Mesenchymal stem cell (in vitro differentiated cells and primary cell): ENCODE data around the gene CEP83.
"Not testable (repeated sequence)": the region's sequence is repeated elsewhere in the genome, so short reads cannot be mapped to it uniquely, and the experiment has no call there.

Source experiments
- DNase-seq: peaks from one replicate; pipeline ENCODE4 v3.0.0-alpha.2; 2013
- H2AFZ ChIP-seq: one replicate; pipeline ENCODE4 v1.6.1; 2013; ENCODE audit warnings: low read depth, mild to moderate bottlenecking, control low read depth, inconsistent platforms, low read length, moderate library complexity
- H2AK5ac ChIP-seq: 2 replicates; pipeline ENCODE4 v1.6.1; 2013; ENCODE audit warnings: low read length, moderate library complexity, mild to moderate bottlenecking, inconsistent platforms; ENCODE audit not compliant: severe bottlenecking
- H2BK120ac ChIP-seq: one replicate; pipeline ENCODE4 v1.6.1; 2013; ENCODE audit warnings: low read depth, mild to moderate bottlenecking, inconsistent platforms, low read length, moderate library complexity
- H2BK12ac ChIP-seq, 2 experiments: one replicate each; pipeline ENCODE4 v1.6.1; 2013; ENCODE audit warnings: inconsistent platforms in 2 of 2, low read length in 2 of 2, mild to moderate bottlenecking in 2 of 2, moderate library complexity in 2 of 2, control low read depth in 1 of 2
- H2BK15ac ChIP-seq: one replicate; pipeline ENCODE4 v1.6.1; 2013; ENCODE audit warnings: mild to moderate bottlenecking, low read depth, inconsistent platforms; ENCODE audit not compliant: poor library complexity, severe bottlenecking
- H2BK5ac ChIP-seq: 2 replicates; pipeline ENCODE4 v1.6.1; 2013; ENCODE audit warnings: low read depth, mild to moderate bottlenecking, low read length, control low read depth, inconsistent platforms; ENCODE audit not compliant: poor library complexity, severe bottlenecking
- H3K14ac ChIP-seq, 2 experiments: one replicate each; pipeline ENCODE4 v1.6.1; 2013; ENCODE audit warnings: inconsistent platforms in 2 of 2, low read length in 2 of 2, control low read depth in 1 of 2, mild to moderate bottlenecking in 1 of 2, moderate library complexity in 1 of 2
- H3K18ac ChIP-seq, 2 experiments: one replicate each; pipeline ENCODE4 v1.6.1; 2013; ENCODE audit warnings: inconsistent platforms in 2 of 2, low read length in 2 of 2, control low read depth in 1 of 2, low read depth in 1 of 2, mild to moderate bottlenecking in 1 of 2
- H3K23ac ChIP-seq, 2 experiments: one replicate each; pipeline ENCODE4 v1.6.1; 2013; ENCODE audit warnings: inconsistent platforms in 2 of 2, low read length in 2 of 2, mild to moderate bottlenecking in 2 of 2, moderate library complexity in 2 of 2, control low read depth in 1 of 2
- H3K27ac ChIP-seq: 2 replicates; pipeline ENCODE4 v1.5.1; 2013; ENCODE audit warnings: mild to moderate bottlenecking, moderate library complexity, low read length, control low read depth, inconsistent platforms; ENCODE audit not compliant: poor library complexity, severe bottlenecking
- H3K27me3 ChIP-seq, 2 experiments: 2 replicates each; pipeline versions ENCODE4 v1.6.1 to v1.7.0; 2013; ENCODE audit warnings: low read length in 2 of 2, mild to moderate bottlenecking in 2 of 2, moderate library complexity in 2 of 2, control low read depth in 1 of 2, inconsistent platforms in 1 of 2; ENCODE audit not compliant: control insufficient read depth in 1 of 2, insufficient read depth in 1 of 2
- H3K36me3 ChIP-seq, 2 experiments: 2 replicates each; pipeline versions ENCODE4 v1.6.1 to v1.7.0; 2013; ENCODE audit warnings: low read length in 2 of 2, control low read depth in 1 of 2, inconsistent platforms in 1 of 2, low read depth in 1 of 2, mild to moderate bottlenecking in 1 of 2; ENCODE audit not compliant: insufficient read depth in 2 of 2, control insufficient read depth in 1 of 2
- H3K4ac ChIP-seq, 2 experiments: one replicate each; pipeline ENCODE4 v1.6.1; 2013; ENCODE audit warnings: inconsistent platforms in 2 of 2, low read length in 2 of 2, mild to moderate bottlenecking in 2 of 2, moderate library complexity in 2 of 2, control low read depth in 1 of 2, low read depth in 1 of 2
- H3K4me1 ChIP-seq: 2 replicates; pipeline ENCODE4 v1.6.1; 2013; ENCODE audit warnings: low read depth, low read length, control low read depth; ENCODE audit not compliant: control insufficient read depth, insufficient read depth
- H3K4me2 ChIP-seq: 2 replicates; pipeline ENCODE4 v1.6.1; 2013; ENCODE audit warnings: low read length, mild to moderate bottlenecking, inconsistent platforms; ENCODE audit not compliant: poor library complexity, severe bottlenecking
- H3K4me3 ChIP-seq, 2 experiments: 2 replicates each; pipeline versions ENCODE4 v1.5.1 to v1.7.0; 2013; ENCODE audit warnings: low read length in 2 of 2, mild to moderate bottlenecking in 2 of 2, control low read depth in 1 of 2, low read depth in 1 of 2; ENCODE audit not compliant: insufficient read depth in 1 of 2
- H3K79me1 ChIP-seq: replicated peaks from 2 replicates; pipeline ENCODE4 v1.6.1; 2013; ENCODE audit warnings: mild to moderate bottlenecking, control low read depth, low read length, inconsistent platforms; ENCODE audit not compliant: poor library complexity, severe bottlenecking
- H3K9ac ChIP-seq: 2 replicates; pipeline ENCODE4 v1.7.0; 2013; ENCODE audit warnings: mild to moderate bottlenecking, low read length, moderate library complexity
- H3K9me3 ChIP-seq: 2 replicates; pipeline ENCODE4 v1.7.0; 2013; ENCODE audit warnings: mild to moderate bottlenecking, low read length; ENCODE audit not compliant: control insufficient read depth
- H4K8ac ChIP-seq: one replicate; pipeline ENCODE4 v1.6.1; 2013; ENCODE audit warnings: inconsistent platforms, mild to moderate bottlenecking, low read length, moderate library complexity
- H4K91ac ChIP-seq: one replicate; pipeline ENCODE4 v1.6.1; 2013; ENCODE audit warnings: mild to moderate bottlenecking, low read length, inconsistent platforms
- WGBS: methylation state at CpG from one replicate; pipeline ENCODE4 v1.1.7; 2013; ENCODE audit warnings: mixed read lengths; 5-methylcytosine and 5-hydroxymethylcytosine counted together

CEP83 gene

GRCh38 chr12:94389482-94390129 is 70.1 kb downstream of the CEP83 start:
- not testable (repeated sequence) for H3K4me1 ChIP-seq, H2BK15ac ChIP-seq, H2AFZ ChIP-seq, DNase-seq, H3K27me3 ChIP-seq, H4K91ac ChIP-seq, H3K4me3 ChIP-seq, H4K8ac ChIP-seq, H2AK5ac ChIP-seq, H3K79me1 ChIP-seq, H3K9me3 ChIP-seq, H3K4me2 ChIP-seq, H3K27ac ChIP-seq, H2BK120ac ChIP-seq, H3K18ac ChIP-seq, H2BK12ac ChIP-seq, H3K14ac ChIP-seq, H3K9ac ChIP-seq, H3K4ac ChIP-seq, H2BK5ac ChIP-seq, H3K36me3 ChIP-seq, H3K23ac ChIP-seq
- WGBS = 82% methylated on average over 16 of the region's 16 CpGs

GRCh38 chr12:94386422-94386821 is 73.2 kb downstream of the CEP83 start:
- Histone ChIP-seq H3K4me2 (no peak overlapping the region), H3K4me1 (no peaks in the 10 kb centered on the region), H2BK120ac (no peak overlapping the region), H2AK5ac (no peak overlapping the region), H3K4me3 (no peak overlapping the region), H2BK12ac (no peak overlapping the region), H3K27ac (no peak overlapping the region), H3K14ac (no peak overlapping the region), H4K91ac (no peak overlapping the region), H3K9ac (no peak overlapping the region), H3K4ac (no peak overlapping the region), H3K18ac (no peak overlapping the region), H3K79me1 (peaks cover 5% of the 10 kb centered on the region), H2BK5ac (no peak overlapping the region), H3K27me3 (no peaks in the 10 kb centered on the region), H2BK15ac (no peak overlapping the region), H2AFZ (no peak overlapping the region), H3K23ac (no peak overlapping the region), H3K36me3 (peaks cover 6 to 11% of the 10 kb centered on the region in 2 experiments), H4K8ac (no peak overlapping the region), H3K9me3 (peaks cover 12% of the 10 kb centered on the region)
- WGBS = 47% methylated on average over 1 of the region's 1 CpG
- peak; percentile 43 for DNase-seq

GRCh38 chr12:94384030-94384429 is 75.6 kb downstream of the CEP83 start:
- Histone ChIP-seq H3K27me3 (no peaks in the 10 kb centered on the region), H3K18ac (no peak overlapping the region), H3K4me3 (no peak overlapping the region), H4K8ac (no peak overlapping the region), H3K23ac (no peak overlapping the region), H3K79me1 (peaks cover 3% of the 10 kb centered on the region), H2AFZ (no peak overlapping the region), H2AK5ac (no peak overlapping the region), H2BK120ac (no peak overlapping the region), H2BK15ac (no peak overlapping the region), H2BK12ac (no peak overlapping the region), H3K9ac (no peak overlapping the region), H3K4me2 (no peak overlapping the region), H2BK5ac (no peak overlapping the region), H3K9me3 (peaks cover 12% of the 10 kb centered on the region), H4K91ac (no peak overlapping the region), H3K36me3 (peaks cover 0 to 11% of the 10 kb centered on the region in 2 experiments), H3K14ac (no peak overlapping the region), H3K4me1 (no peaks in the 10 kb centered on the region), H3K27ac (no peak overlapping the region), H3K4ac (no peak overlapping the region)
- DNase-seq = no peak

GRCh38 chr12:94380507-94380906 is 79.2 kb downstream of the CEP83 start:
- 100% methylated on average over 1 of the region's 2 CpGs for WGBS
- H4K91ac ChIP-seq = no peak overlapping the region

More at GRCh38 chr12:94380507-94380906, 79.2 kb downstream of the CEP83 start:
- Histone ChIP-seq H3K23ac (no peak overlapping the region), H2BK5ac (no peak overlapping the region), H3K4me3 (no peak overlapping the region), H4K8ac (no peak overlapping the region), H2AK5ac (no peak overlapping the region), H3K4me1 (no peaks in the 10 kb centered on the region), H2BK120ac (no peak overlapping the region), H2BK15ac (no peak overlapping the region), H3K4me2 (no peak overlapping the region), H3K27me3 (no peaks in the 10 kb centered on the region), H3K4ac (no peak overlapping the region), H3K14ac (no peak overlapping the region), H2AFZ (no peak overlapping the region), H3K36me3 (peaks cover 0 to 19% of the 10 kb centered on the region in 2 experiments), H3K27ac (no peak overlapping the region), H3K9me3 (peaks cover 12% of the 10 kb centered on the region), H2BK12ac (no peak overlapping the region), H3K18ac (no peak overlapping the region), H3K79me1 (no peaks in the 10 kb centered on the region), H3K9ac (no peak overlapping the region)
- DNase-seq = no peak
